GM04503 (cell line): ENCODE results near the gene ETV6.

Experiments
- DNase-seq: peaks from one replicate; pipeline ENCODE4 v3.0.0-alpha.2; 2012; ENCODE audit warnings: low read depth

ETV6 gene

GRCh38 chr12:11778713-11779685 is 129.5 kb downstream of the ETV6 start:
- peak; percentile 34 for DNase-seq

GRCh38 chr12:11780521-11781101 is 131.1 kb downstream of the ETV6 start:
- no peak for DNase-seq

GRCh38 chr12:11782914-11783420 is 133.5 kb downstream of the ETV6 start:
- no peak for DNase-seq

- DNase-seq: peak; percentile 70
Observed at GRCh38 chr12:11785712-11786111, 136.2 kb downstream of the ETV6 start.

- DNase-seq: no peak
Observed at GRCh38 chr12:11786638-11787365, 137.3 kb downstream of the ETV6 start.

- DNase-seq: no peak
Observed at GRCh38 chr12:11787437-11787836, 138.0 kb downstream of the ETV6 start.

GRCh38 chr12:11787933-11788849 is 138.7 kb downstream of the ETV6 start:
- no peak for DNase-seq

GRCh38 chr12:11793921-11794710 is 144.6 kb downstream of the ETV6 start:
- DNase-seq: no peak

- no peak for DNase-seq
Observed at GRCh38 chr12:11794751-11795150, 145.3 kb downstream of the ETV6 start.

GRCh38 chr12:11795192-11795912 is 145.9 kb downstream of the ETV6 start:
- DNase-seq: no peak

GRCh38 chr12:11795913-11796459 is 146.5 kb downstream of the ETV6 start:
- DNase-seq: no peak

GRCh38 chr12:11797317-11797913 is 147.9 kb downstream of the ETV6 start:
- DNase-seq: peak; percentile 82

GRCh38 chr12:11798006-11798708 is 148.7 kb downstream of the ETV6 start:
- DNase-seq: no peak

- peak; percentile 70 for DNase-seq
Observed at GRCh38 chr12:11798856-11799501, 149.5 kb downstream of the ETV6 start.

- no peak for DNase-seq
Observed at GRCh38 chr12:11799502-11799873, 150.0 kb downstream of the ETV6 start.

GRCh38 chr12:11801643-11802042 is 152.2 kb downstream of the ETV6 start:
- no peak for DNase-seq

- no peak for DNase-seq
Observed at GRCh38 chr12:11804130-11804529, 154.7 kb downstream of the ETV6 start.

GRCh38 chr12:11805043-11805442 is 155.6 kb downstream of the ETV6 start:
- no peak for DNase-seq
